Measurements from ENCODE around the gene ODAM. TPM values are rescaled to one million over a fixed set of nuclear protein-coding genes. Genes with fewer than 3 reads are reported as not detected.

The ODAM gene
- not detected in 2 replicates for total RNA-seq (ENCODE audit: low replicate concordance)

- H3K9ac ChIP-seq, result no peak within 1 kb of the TSS
- no peak within 1 kb of the TSS for H3K4me2 ChIP-seq
- H3K4me1 ChIP-seq, result no peaks in the 10 kb centered on the region
- no peak within 1 kb of the TSS for H3K4me3 Mint-ChIP-seq
- H2AFZ ChIP-seq (replicated peaks), result no peak within 1 kb of the TSS
- H3K27me3 Mint-ChIP-seq (ENCODE audit: insufficient read depth, low read depth), result no peaks in the 10 kb centered on the region
- H3K27me3 ChIP-seq, result no peaks in the 10 kb centered on the region
- no peaks in the 10 kb centered on the region for H3K9me3 ChIP-seq (ENCODE audit: low read depth)
- TF ChIP-seq CTCF (IDR thresholded peaks at IDR 0.05), result no peak
- TF ChIP-seq EZH2 (IDR thresholded peaks at IDR 0.05), result no peak
- TF ChIP-seq EZH2phosphoT487 (IDR thresholded peaks at IDR 0.05), result no peak
- no peak within 1 kb of the TSS for H3K27ac Mint-ChIP-seq
- H3K36me3 ChIP-seq, result no peaks in the 10 kb centered on the region
- peaks cover 3% of the 10 kb centered on the region for H3K4me1 Mint-ChIP-seq
- no peak within 1 kb of the TSS for H3K27ac ChIP-seq
- no peaks in the 10 kb centered on the region for H3F3A ChIP-seq (ENCODE audit: low read depth)
- H3K36me3 Mint-ChIP-seq, result no peaks in the 10 kb centered on the region
- no peak for DNase-seq (ENCODE audit: low spot score)
- no peaks in the 10 kb centered on the region for H3K9me3 Mint-ChIP-seq
- H4K20me1 ChIP-seq (ENCODE audit: low read depth), result no peaks in the 10 kb centered on the region
- H3K79me2 ChIP-seq (ENCODE audit: low read depth), result no peaks in the 10 kb centered on the region
- H3K4me3 ChIP-seq, result no peak within 1 kb of the TSS
Measured at GRCh38 chr4:70195425-70195824, at the start of gene ODAM. Gene ODAM (plus strand): TSS chr4:70195725. CDS start chr4:70196544, 819 bp downstream.

- Histone ChIP-seq H3K4me3 (no peak overlapping the region), H4K20me1 (ENCODE audit: low read depth) (no peaks in the 10 kb centered on the region), H3F3A (ENCODE audit: low read depth) (no peaks in the 10 kb centered on the region), H3K4me1 (no peaks in the 10 kb centered on the region), H3K9me3 (ENCODE audit: low read depth) (no peaks in the 10 kb centered on the region), H3K4me2 (no peak overlapping the region), H3K27me3 (no peaks in the 10 kb centered on the region), H2AFZ (replicated peaks) (no peak overlapping the region), H3K79me2 (ENCODE audit: low read depth) (no peaks in the 10 kb centered on the region), H3K27ac (no peak overlapping the region), H3K36me3 (no peaks in the 10 kb centered on the region), H3K9ac (no peak overlapping the region)
- Mint-ChIP-seq H3K27me3 (ENCODE audit: insufficient read depth, low read depth) (no peaks in the 10 kb centered on the region), H3K4me1 (peaks cover 8% of the 10 kb centered on the region), H3K36me3 (no peaks in the 10 kb centered on the region), H3K9me3 (no peaks in the 10 kb centered on the region), H3K27ac (no peak overlapping the region), H3K4me3 (no peak overlapping the region)
- no peak for DNase-seq (ENCODE audit: low spot score)
- TF ChIP-seq EZH2 (IDR thresholded peaks at IDR 0.05) (no peak), EZH2phosphoT487 (IDR thresholded peaks at IDR 0.05) (no peak), CTCF (IDR thresholded peaks at IDR 0.05) (no peak)
Measured at GRCh38 chr4:70151271-70151670, 44.3 kb upstream of the ODAM start.

GRCh38 chr4:70152088-70152487 is 43.4 kb upstream of the ODAM start:
- Mint-ChIP-seq H3K36me3 (no peaks in the 10 kb centered on the region), H3K27ac (no peak overlapping the region), H3K9me3 (no peaks in the 10 kb centered on the region), H3K27me3 (ENCODE audit: insufficient read depth, low read depth) (no peaks in the 10 kb centered on the region), H3K4me1 (peaks cover 8% of the 10 kb centered on the region), H3K4me3 (no peak overlapping the region)
- H3K4me2 ChIP-seq, result no peak overlapping the region
- no peaks in the 10 kb centered on the region for H3K36me3 ChIP-seq
- H3K9ac ChIP-seq, result no peak overlapping the region
- no peaks in the 10 kb centered on the region for H3K4me1 ChIP-seq
- TF ChIP-seq CTCF (IDR thresholded peaks at IDR 0.05) (no peak), EZH2 (IDR thresholded peaks at IDR 0.05) (no peak), EZH2phosphoT487 (IDR thresholded peaks at IDR 0.05) (no peak)
- no peaks in the 10 kb centered on the region for H4K20me1 ChIP-seq (ENCODE audit: low read depth)
- no peak overlapping the region for H2AFZ ChIP-seq (replicated peaks)
- H3F3A ChIP-seq (ENCODE audit: low read depth), result no peaks in the 10 kb centered on the region
- no peak overlapping the region for H3K27ac ChIP-seq
- no peak for DNase-seq (ENCODE audit: low spot score)
- no peaks in the 10 kb centered on the region for H3K27me3 ChIP-seq
- no peak overlapping the region for H3K4me3 ChIP-seq
- no peaks in the 10 kb centered on the region for H3K79me2 ChIP-seq (ENCODE audit: low read depth)
- no peaks in the 10 kb centered on the region for H3K9me3 ChIP-seq (ENCODE audit: low read depth)
